Fibroblast of pulmonary artery (primary cell): Measurements from ENCODE around the gene MRE11.
"Not testable (repeated sequence)": the region's sequence is repeated elsewhere in the genome, so short reads cannot be mapped to it uniquely, and the experiment has no call there.

ENCODE experiments used
- DNase-seq: peaks from one replicate; pipeline ENCODE4 v3.0.0-alpha.2; 2010; ENCODE audit warnings: low read depth
- H3K4me3 ChIP-seq: replicated peaks from 2 replicates; pipeline ENCODE4 v1.5.1; 2011; ENCODE audit warnings: low read depth, mild to moderate bottlenecking, control low read depth, low read length, moderate library complexity
- CTCF ChIP-seq: IDR thresholded peaks from 2 replicates; pipeline ENCODE4 v1.5.1; 2011; ENCODE audit warnings: mild to moderate bottlenecking, control low read depth, low read length, inconsistent platforms; ENCODE audit errors: missing control alignments

Gene MRE11

GRCh38 chr11:94398101-94398500 lies 95.5 kb downstream of the MRE11 start:
- no peak overlapping the region for H3K4me3 ChIP-seq
- no peak for DNase-seq
- no peak for TF ChIP-seq CTCF

- TF ChIP-seq CTCF: no peak
- DNase-seq: no peak
- H3K4me3 ChIP-seq: no peak overlapping the region
These were observed 97.4 kb downstream of the MRE11 start for GRCh38 chr11:94396282-94396681.

- DNase-seq, H3K4me3 ChIP-seq: not testable (repeated sequence)
These were observed 101.7 kb downstream of the MRE11 start for GRCh38 chr11:94391937-94392336.

- H3K4me3 ChIP-seq: no peak overlapping the region
- TF ChIP-seq CTCF: no peak
- DNase-seq: no peak
These were observed 114.0 kb downstream of the MRE11 start for GRCh38 chr11:94379613-94380012.

- no peak for TF ChIP-seq CTCF
- DNase-seq: no peak
- no peak overlapping the region for H3K4me3 ChIP-seq
These were observed 116.8 kb downstream of the MRE11 start for GRCh38 chr11:94376841-94377240.

GRCh38 chr11:94370576-94370975 lies 123.1 kb downstream of the MRE11 start:
- not testable (repeated sequence) for DNase-seq, H3K4me3 ChIP-seq
